ENCODE measurements around the gene S100A11. TPM values are rescaled to one million over a fixed set of nuclear protein-coding genes. Genes with fewer than 3 reads are reported as not detected.

The S100A11 gene
- total RNA-seq, 3 donors from 2014 or later (not counting 1 experiment from before 2014, with no cell fraction given), result 70.5 to 114 (median 88.9) TPM

DNA sequence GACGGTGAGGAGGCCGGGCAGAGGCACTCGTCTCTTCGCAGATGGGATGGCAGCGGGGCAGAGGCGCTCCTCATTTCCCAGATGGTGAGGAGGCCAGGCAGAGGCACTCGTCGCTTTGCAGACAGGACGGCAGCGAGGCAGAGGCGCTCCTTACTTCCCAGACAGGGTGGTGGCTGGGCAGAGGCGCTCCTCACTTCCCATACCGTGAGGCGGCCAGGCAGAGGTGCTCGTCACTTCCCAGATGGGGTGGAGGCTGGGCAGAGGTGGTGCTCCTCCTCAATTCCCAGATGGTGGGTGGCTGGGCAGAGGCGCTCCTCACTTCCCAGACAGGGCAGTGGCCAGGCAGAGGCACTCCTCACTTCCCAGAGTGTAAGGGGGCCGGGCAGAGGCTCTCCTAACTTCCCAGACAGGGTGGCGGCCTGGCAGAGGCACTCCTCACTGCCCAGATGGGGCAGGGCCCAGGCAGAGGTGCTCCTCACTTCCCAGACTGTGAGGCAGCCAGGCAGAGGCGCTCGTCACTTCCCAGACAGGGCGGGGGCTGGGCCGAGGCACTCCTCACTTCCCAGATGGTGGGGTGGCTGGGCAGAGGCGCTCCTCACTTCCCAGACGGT is 42.1 kb upstream of the S100A11 start:
- TF ChIP-seq, protein P1, sequence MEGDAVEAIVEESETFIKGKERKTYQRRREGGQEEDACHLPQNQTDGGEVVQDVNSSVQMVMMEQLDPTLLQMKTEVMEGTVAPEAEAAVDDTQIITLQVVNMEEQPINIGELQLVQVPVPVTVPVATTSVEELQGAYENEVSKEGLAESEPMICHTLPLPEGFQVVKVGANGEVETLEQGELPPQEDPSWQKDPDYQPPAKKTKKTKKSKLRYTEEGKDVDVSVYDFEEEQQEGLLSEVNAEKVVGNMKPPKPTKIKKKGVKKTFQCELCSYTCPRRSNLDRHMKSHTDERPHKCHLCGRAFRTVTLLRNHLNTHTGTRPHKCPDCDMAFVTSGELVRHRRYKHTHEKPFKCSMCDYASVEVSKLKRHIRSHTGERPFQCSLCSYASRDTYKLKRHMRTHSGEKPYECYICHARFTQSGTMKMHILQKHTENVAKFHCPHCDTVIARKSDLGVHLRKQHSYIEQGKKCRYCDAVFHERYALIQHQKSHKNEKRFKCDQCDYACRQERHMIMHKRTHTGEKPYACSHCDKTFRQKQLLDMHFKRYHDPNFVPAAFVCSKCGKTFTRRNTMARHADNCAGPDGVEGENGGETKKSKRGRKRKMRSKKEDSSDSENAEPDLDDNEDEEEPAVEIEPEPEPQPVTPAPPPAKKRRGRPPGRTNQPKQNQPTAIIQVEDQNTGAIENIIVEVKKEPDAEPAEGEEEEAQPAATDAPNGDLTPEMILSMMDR (IDR thresholded peaks at IDR 0.05), result no peak
- WGBS (ENCODE audit: insufficient coverage), result 86% methylated on average over 24 of the region's 24 CpGs
- no peak overlapping the region for H3K4me3 Mint-ChIP-seq

GRCh38 chr1:152072311-152072710 is 35.5 kb upstream of the S100A11 start:
- WGBS (ENCODE audit: insufficient coverage), result 80% methylated on average over 3 of the region's 3 CpGs

More for the DNA sequence above, 42.1 kb upstream of the S100A11 start:
- no peak overlapping the region for H3K27ac ChIP-seq (ENCODE audit: low read length)
- Mint-ChIP-seq H3K4me1 (no peaks in the 10 kb centered on the region), H3K36me3 (no peaks in the 10 kb centered on the region), H3K9me3 (no peaks in the 10 kb centered on the region), H3K27ac (no peak overlapping the region), H3K27me3 (ENCODE audit: low read depth in 2 of 2) (peaks cover 12 to 25% of the 10 kb centered on the region in 2 donors)
- no peak overlapping the region for H3K4me3 ChIP-seq (ENCODE audit: low read length)
- H3K27me3 ChIP-seq (ENCODE audit: control insufficient read depth, insufficient read depth, low read length), result peaks cover 5% of the 10 kb centered on the region
- intact Hi-C loops (cut with micrococcal nuclease), result no loop called here
- no peaks in the 10 kb centered on the region for H3K36me3 ChIP-seq (ENCODE audit: control insufficient read depth, insufficient read depth, low read length)
- H3K4me1 ChIP-seq (ENCODE audit: control insufficient read depth, insufficient read depth, low read length), result no peaks in the 10 kb centered on the region
- DNase-seq (no peak), ATAC-seq (no peak)
- H3K9me3 ChIP-seq (ENCODE audit: control insufficient read depth, insufficient read depth, low read length), result no peaks in the 10 kb centered on the region

GRCh38 chr1:152071123-152071522 is 34.3 kb upstream of the S100A11 start:
- Histone ChIP-seq H3K4me1 (ENCODE audit: control insufficient read depth, insufficient read depth, low read length) (no peaks in the 10 kb centered on the region), H3K36me3 (ENCODE audit: control insufficient read depth, insufficient read depth, low read length) (no peaks in the 10 kb centered on the region), H3K9me3 (ENCODE audit: control insufficient read depth, insufficient read depth, low read length) (no peaks in the 10 kb centered on the region), H3K4me3 (ENCODE audit: low read length) (no peak overlapping the region), H3K27me3 (ENCODE audit: control insufficient read depth, insufficient read depth, low read length) (peaks cover 5% of the 10 kb centered on the region), H3K27ac (ENCODE audit: low read length) (no peak overlapping the region)
- intact Hi-C loops (cut with micrococcal nuclease), result no loop called here
- DNase-seq, result no peak
- WGBS (ENCODE audit: insufficient coverage), result 77% methylated on average over 3 of the region's 3 CpGs
- no peak for ATAC-seq
- Mint-ChIP-seq H3K27me3 (ENCODE audit: low read depth in 2 of 2) (peaks cover 22 to 68% of the 10 kb centered on the region in 2 donors), H3K4me1 (no peaks in the 10 kb centered on the region), H3K4me3 (no peak overlapping the region), H3K27ac (no peak overlapping the region), H3K9me3 (no peaks in the 10 kb centered on the region), H3K36me3 (no peaks in the 10 kb centered on the region)
- TF ChIP-seq, protein P1 (IDR thresholded peaks at IDR 0.05), result no peak

More at GRCh38 chr1:152072311-152072710, 35.5 kb upstream of the S100A11 start:
- no peaks in the 10 kb centered on the region for H3K36me3 ChIP-seq (ENCODE audit: control insufficient read depth, insufficient read depth, low read length)
- peaks cover 6% of the 10 kb centered on the region for H3K27me3 ChIP-seq (ENCODE audit: control insufficient read depth, insufficient read depth, low read length)
- ATAC-seq, result no peak
- H3K9me3 ChIP-seq (ENCODE audit: control insufficient read depth, insufficient read depth, low read length), result no peaks in the 10 kb centered on the region
- TF ChIP-seq, protein P1 (IDR thresholded peaks at IDR 0.05), result no peak
- H3K36me3 Mint-ChIP-seq, result no peaks in the 10 kb centered on the region
- H3K27me3 Mint-ChIP-seq (ENCODE audit: low read depth in 2 of 2), result peaks cover 17 to 67% of the 10 kb centered on the region in 2 donors
- no peaks in the 10 kb centered on the region for H3K4me1 Mint-ChIP-seq
- intact Hi-C loops (cut with micrococcal nuclease), result no loop called here
- H3K4me3 ChIP-seq (ENCODE audit: low read length), result no peak overlapping the region
- H3K4me3 Mint-ChIP-seq, result no peak overlapping the region
- no peaks in the 10 kb centered on the region for H3K4me1 ChIP-seq (ENCODE audit: control insufficient read depth, insufficient read depth, low read length)
- no peak overlapping the region for H3K27ac Mint-ChIP-seq
- DNase-seq, result no peak
- H3K9me3 Mint-ChIP-seq, result no peaks in the 10 kb centered on the region
- H3K27ac ChIP-seq (ENCODE audit: low read length), result no peak overlapping the region

- WGBS (ENCODE audit: insufficient coverage), result 88% methylated on average over 1 of the region's 1 CpG
- Histone ChIP-seq H3K36me3 (ENCODE audit: control insufficient read depth, insufficient read depth, low read length) (no peaks in the 10 kb centered on the region), H3K27me3 (ENCODE audit: control insufficient read depth, insufficient read depth, low read length) (peaks cover 13% of the 10 kb centered on the region), H3K4me1 (ENCODE audit: control insufficient read depth, insufficient read depth, low read length) (no peaks in the 10 kb centered on the region), H3K27ac (ENCODE audit: low read length) (no peak overlapping the region), H3K9me3 (ENCODE audit: control insufficient read depth, insufficient read depth, low read length) (no peaks in the 10 kb centered on the region), H3K4me3 (ENCODE audit: low read length) (no peak overlapping the region)
- no peak overlapping the region for H3K4me3 Mint-ChIP-seq
- H3K27me3 Mint-ChIP-seq (ENCODE audit: low read depth in 2 of 2), result peaks cover 33 to 59% of the 10 kb centered on the region in 2 donors
- no peaks in the 10 kb centered on the region for H3K36me3 Mint-ChIP-seq
- H3K9me3 Mint-ChIP-seq, result no peaks in the 10 kb centered on the region
- DNase-seq, result no peak
- intact Hi-C loops (cut with micrococcal nuclease), result no loop called here
- no peaks in the 10 kb centered on the region for H3K4me1 Mint-ChIP-seq
- TF ChIP-seq, protein P1 (IDR thresholded peaks at IDR 0.05), result no peak
- ATAC-seq, result no peak
- no peak overlapping the region for H3K27ac Mint-ChIP-seq
These were observed 31.1 kb upstream of the S100A11 start for GRCh38 chr1:152067929-152068328.
